Cardiac muscle cell (in vitro differentiated cells and primary cell): ENCODE data around the gene POLR3H. TPM values are rescaled to one million over a fixed set of nuclear protein-coding genes. Genes with fewer than 3 reads are reported as not detected.

Source experiments
- DNase-seq, 2 donors: peaks; one replicate each; pipeline versions ENCODE4 v3.0.0 to v3.0.0-alpha.2; 2010 to 2017; ENCODE audit warnings: low read depth in 1 of 2, low spot score in 1 of 2
- H3K27ac ChIP-seq: fragments of 200-600 bp; sonication (generic); 2 replicates; pipeline ENCODE4 v1.5.1; 2016
- H3K27me3 ChIP-seq: fragments of 200-600 bp; sonication (generic); 2 replicates; pipeline ENCODE4 v1.6.0; 2016; ENCODE audit warnings: control low read depth
- H3K36me3 ChIP-seq: fragments of 200-600 bp; sonication (generic); 2 replicates; pipeline ENCODE4 v1.5.1; 2016; ENCODE audit warnings: control low read depth
- H3K4me1 ChIP-seq: fragments of 200-600 bp; sonication (generic); 2 replicates; pipeline ENCODE4 v1.8.1; 2017; ENCODE audit warnings: low read depth, mild to moderate bottlenecking, mixed run types
- H3K4me3 ChIP-seq: fragments of 200-600 bp; sonication (generic); 2 replicates; pipeline ENCODE4 v1.5.1; 2016; ENCODE audit warnings: mild to moderate bottlenecking
- H3K9me3 ChIP-seq: fragments of 200-600 bp; sonication (generic); 2 replicates; pipeline ENCODE4 v1.5.1; 2017; ENCODE audit warnings: low read depth, mild to moderate bottlenecking, control low read depth
- polyA plus RNA-seq: library from polyadenylated mRNA; unstranded; fragments of >200 nt; fragmentation: Nextera tagmentation; extraction: Ambion mirVana; gene quantifications from 2 replicates; pipeline ENCODE4 v1.2.1, GENCODE V29; 2016
- total RNA-seq: library from RNA; depleted of rRNA; stranded (reverse); fragments of >200 nt; gene quantifications from 2 replicates; pipeline ENCODE4 v1.2.3, GENCODE V29; 2016
- TF ChIP-seq, protein P1 (sequence below): IDR thresholded peaks from 2 replicates; pipeline ENCODE4 v1.5.1; 2012; ENCODE audit warnings: low read depth, mild to moderate bottlenecking, low read length

Gene POLR3H
- total and polyA plus RNA-seq, 2 experiments from 2014 or later = 11.4 to 30.9 TPM

DNA sequence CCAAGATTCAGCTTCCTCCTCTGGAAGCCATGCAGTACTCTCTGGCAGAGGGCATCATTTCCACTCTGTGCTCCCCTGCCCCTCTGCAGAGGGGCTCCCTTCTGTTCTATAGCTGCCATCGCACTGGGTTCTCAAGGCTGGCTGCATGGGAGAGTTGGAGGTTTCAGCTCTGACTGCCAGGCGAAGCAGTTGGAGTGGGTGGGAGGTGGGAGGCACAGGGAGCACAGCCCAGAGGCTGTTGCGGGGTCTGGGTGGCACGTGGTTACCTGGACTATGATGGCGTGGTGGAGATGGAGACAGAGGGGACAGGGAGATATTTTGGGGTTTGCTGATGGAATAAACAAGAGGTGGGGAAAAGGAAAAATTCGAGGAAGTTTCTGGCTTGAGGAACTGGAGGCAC is 40.6 kb upstream of the POLR3H start:
- no peak for DNase-seq
- TF ChIP-seq, protein P1, sequence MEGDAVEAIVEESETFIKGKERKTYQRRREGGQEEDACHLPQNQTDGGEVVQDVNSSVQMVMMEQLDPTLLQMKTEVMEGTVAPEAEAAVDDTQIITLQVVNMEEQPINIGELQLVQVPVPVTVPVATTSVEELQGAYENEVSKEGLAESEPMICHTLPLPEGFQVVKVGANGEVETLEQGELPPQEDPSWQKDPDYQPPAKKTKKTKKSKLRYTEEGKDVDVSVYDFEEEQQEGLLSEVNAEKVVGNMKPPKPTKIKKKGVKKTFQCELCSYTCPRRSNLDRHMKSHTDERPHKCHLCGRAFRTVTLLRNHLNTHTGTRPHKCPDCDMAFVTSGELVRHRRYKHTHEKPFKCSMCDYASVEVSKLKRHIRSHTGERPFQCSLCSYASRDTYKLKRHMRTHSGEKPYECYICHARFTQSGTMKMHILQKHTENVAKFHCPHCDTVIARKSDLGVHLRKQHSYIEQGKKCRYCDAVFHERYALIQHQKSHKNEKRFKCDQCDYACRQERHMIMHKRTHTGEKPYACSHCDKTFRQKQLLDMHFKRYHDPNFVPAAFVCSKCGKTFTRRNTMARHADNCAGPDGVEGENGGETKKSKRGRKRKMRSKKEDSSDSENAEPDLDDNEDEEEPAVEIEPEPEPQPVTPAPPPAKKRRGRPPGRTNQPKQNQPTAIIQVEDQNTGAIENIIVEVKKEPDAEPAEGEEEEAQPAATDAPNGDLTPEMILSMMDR = no peak
- Histone ChIP-seq H3K36me3 (no peaks in the 10 kb centered on the region), H3K27ac (no peak overlapping the region), H3K4me3 (no peak overlapping the region), H3K9me3 (no peaks in the 10 kb centered on the region), H3K4me1 (no peaks in the 10 kb centered on the region), H3K27me3 (no peaks in the 10 kb centered on the region)

DNA sequence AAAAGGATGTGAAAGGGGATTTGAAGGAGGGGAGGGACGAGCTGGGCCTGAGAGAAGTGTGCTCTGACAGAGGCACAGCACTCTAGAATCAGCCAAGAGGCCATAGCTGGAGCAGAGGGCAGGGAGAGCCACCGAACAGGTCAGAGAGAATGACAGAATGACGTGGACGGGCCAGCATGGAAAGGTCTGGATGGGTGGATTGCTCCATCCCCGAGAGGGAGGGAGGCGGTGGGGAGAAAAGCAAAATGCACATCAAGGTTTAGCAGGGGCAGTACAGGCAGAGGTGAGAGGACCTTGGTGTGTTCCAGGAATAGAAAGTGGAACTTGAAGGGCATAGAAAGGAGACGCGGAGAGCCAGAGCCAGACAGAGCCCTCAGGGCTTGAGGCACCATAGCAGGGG is 38.4 kb upstream of the POLR3H start:
- Histone ChIP-seq H3K36me3 (no peaks in the 10 kb centered on the region), H3K4me1 (no peaks in the 10 kb centered on the region)

DNA sequence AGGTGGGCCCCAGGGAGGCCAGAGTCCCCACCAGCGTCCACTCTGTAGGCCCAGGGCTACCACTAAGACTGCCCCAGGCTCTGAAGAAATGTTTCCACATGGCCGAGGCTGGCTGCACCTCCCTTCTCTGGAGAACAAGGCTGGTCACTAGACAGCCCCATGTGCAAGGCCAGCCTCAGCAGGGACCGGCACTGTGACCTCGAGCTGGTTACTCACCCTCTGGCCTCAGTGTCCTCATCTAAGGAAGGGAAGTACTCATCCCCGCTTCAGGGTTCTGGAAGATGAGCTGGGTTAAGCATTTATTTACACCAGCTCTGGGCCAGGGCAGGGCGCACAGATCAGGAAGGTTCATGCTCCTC is 35.7 kb upstream of the POLR3H start:
- no peak for DNase-seq
- TF ChIP-seq, protein P1 = no peak
- no peaks in the 10 kb centered on the region for H3K4me1 ChIP-seq
- no peaks in the 10 kb centered on the region for H3K36me3 ChIP-seq
- no peak overlapping the region for H3K27ac ChIP-seq
- no peak overlapping the region for H3K4me3 ChIP-seq
- H3K9me3 ChIP-seq = no peaks in the 10 kb centered on the region
- no peaks in the 10 kb centered on the region for H3K27me3 ChIP-seq

More for the DNA sequence above, 38.4 kb upstream of the POLR3H start:
- Histone ChIP-seq H3K27ac (peak overlapping the region; percentile 78), H3K9me3 (no peaks in the 10 kb centered on the region), H3K4me3 (no peak overlapping the region), H3K27me3 (no peaks in the 10 kb centered on the region)
- DNase-seq = peak in 1 of 2 donors; percentile 29
- TF ChIP-seq, protein P1 = no peak

DNA sequence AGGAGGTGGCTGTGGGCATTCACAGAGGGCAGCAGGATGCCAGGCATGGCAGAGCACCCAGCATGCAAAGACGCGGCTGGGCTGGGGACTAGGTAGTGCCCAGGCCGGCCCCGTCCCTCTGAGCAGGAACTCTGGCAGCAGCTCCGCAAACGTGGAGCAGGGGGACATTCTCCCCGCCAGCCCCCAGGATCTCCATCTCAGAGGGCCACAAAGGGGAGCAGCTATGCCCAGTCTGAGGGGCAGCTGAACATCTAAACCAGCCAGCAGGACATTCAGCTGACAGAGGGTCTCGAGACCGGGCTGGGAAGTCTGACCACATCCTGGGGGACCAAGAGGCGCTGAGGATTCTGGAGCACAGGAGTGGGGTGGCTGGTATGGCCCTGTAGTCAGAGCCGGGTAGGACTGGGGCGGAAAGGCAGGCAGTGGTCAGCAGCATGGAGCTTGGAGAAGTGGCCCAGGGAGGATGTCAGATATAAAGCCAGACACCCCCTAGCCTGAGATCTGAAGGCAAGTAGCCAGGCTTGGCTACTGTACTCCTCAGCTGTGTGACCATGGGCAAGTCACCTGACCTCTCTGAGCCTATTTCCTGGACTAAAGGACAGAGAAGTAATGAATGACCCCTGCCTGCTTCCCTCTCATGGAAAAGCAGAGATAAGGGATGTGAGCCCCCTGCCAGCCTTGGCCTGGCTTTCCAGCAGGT is 35.2 kb upstream of the POLR3H start:
- DNase-seq = no peak
- no peaks in the 10 kb centered on the region for H3K9me3 ChIP-seq
- H3K4me1 ChIP-seq = no peaks in the 10 kb centered on the region
- H3K36me3 ChIP-seq = no peaks in the 10 kb centered on the region
- TF ChIP-seq, protein P1 = no peak
- H3K27ac ChIP-seq = no peak overlapping the region
- H3K4me3 ChIP-seq = no peak overlapping the region
- no peaks in the 10 kb centered on the region for H3K27me3 ChIP-seq

DNA sequence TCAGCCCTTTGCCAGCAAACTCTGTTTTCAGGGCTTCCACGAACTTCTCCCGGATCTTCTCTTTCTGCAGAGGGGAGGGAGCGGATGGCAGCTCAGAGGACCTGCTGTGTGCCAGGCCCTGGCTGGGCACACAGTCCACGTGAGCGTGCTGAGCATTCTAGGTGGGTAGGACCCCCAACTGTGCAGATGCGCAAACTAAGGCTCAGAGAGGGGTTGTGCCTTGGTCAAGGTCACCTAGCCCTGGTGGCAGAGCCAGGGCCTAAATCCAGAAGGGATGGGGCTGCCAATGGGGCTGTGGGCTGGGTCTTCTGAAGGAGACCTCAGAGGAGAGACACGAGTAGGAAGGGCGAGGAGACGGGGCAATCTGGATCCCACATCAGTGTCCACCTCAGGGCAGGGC is 34.5 kb upstream of the POLR3H start:
- DNase-seq = no peak
- no peaks in the 10 kb centered on the region for H3K36me3 ChIP-seq
- H3K4me3 ChIP-seq = no peak overlapping the region

More for the DNA sequence above, 34.5 kb upstream of the POLR3H start:
- Histone ChIP-seq H3K4me1 (no peaks in the 10 kb centered on the region), H3K27ac (no peak overlapping the region), H3K9me3 (no peaks in the 10 kb centered on the region), H3K27me3 (no peaks in the 10 kb centered on the region)
- TF ChIP-seq, protein P1 = no peak
